Measurements from ENCODE around the gene HMGXB4. TPM values are rescaled to one million over a fixed set of nuclear protein-coding genes. Genes with fewer than 3 reads are reported as not detected.

HMGXB4 gene
- total and polyA plus RNA-seq, 2 of the 13 experiments (the other 11 are each of a cell fraction or from before 2014, with no cell fraction given): 13.9 to 16.3 TPM

- TF ChIP-seq ZBTB49 (CRISPR knock-in tag; IDR thresholded peaks at IDR 0.05; ENCODE audit: borderline replicate concordance): no peak
- TF ChIP-seq ZNF451 (CRISPR knock-in tag; IDR thresholded peaks at IDR 0.05): no peak
- TF ChIP-seq TAF1 (CRISPR knock-in tag; IDR thresholded peaks at IDR 0.05): no peak
- no peak for TF ChIP-seq ZKSCAN1 (IDR thresholded peaks at IDR 0.05; ENCODE audit: low read length)
- TF ChIP-seq RBAK (CRISPR knock-in tag; IDR thresholded peaks at IDR 0.05): no peak
- no peak for TF ChIP-seq E2F2 (CRISPR knock-in tag; IDR thresholded peaks at IDR 0.05; ENCODE audit: borderline replicate concordance)
- no peak for TF ChIP-seq ATF2 (CRISPR knock-in tag; IDR thresholded peaks at IDR 0.05)
- no peak for TF ChIP-seq MLX (CRISPR knock-in tag; IDR thresholded peaks at IDR 0.05)
- TF ChIP-seq SP2 (CRISPR knock-in tag; IDR thresholded peaks at IDR 0.05): no peak
These were observed 51.3 kb downstream of the HMGXB4 start (continued) for GRCh38 chr22:35308480-35309021.

Measured in HepG2 (cell line).